C1 segment of cervical spinal cord (tissue), 14 donors: Measurements from ENCODE around the gene ALKBH3.

Source experiments
- DNase-seq, 14 donors: peaks; one replicate each; lab custom pipeline; 2025; lab: John Stamatoyannopoulos, UW

Gene ALKBH3

GRCh38 chr11:43922295-43922648, 41.6 kb downstream of the ALKBH3 start:
- no peak for DNase-seq

- peak in 1 of 14 donors; percentile 17 for DNase-seq
These were observed 42.2 kb downstream of the ALKBH3 start for GRCh38 chr11:43922744-43923405.

- peak in 9 of 14 donors; percentile 22 to 81 (median 44) for DNase-seq
These were observed 42.9 kb downstream of the ALKBH3 start for GRCh38 chr11:43923406-43924111.

- no peak for DNase-seq
These were observed 43.7 kb downstream of the ALKBH3 start for GRCh38 chr11:43924112-43924855.

- DNase-seq: no peak
These were observed 44.7 kb downstream of the ALKBH3 start for GRCh38 chr11:43925063-43925931.

- DNase-seq: no peak
These were observed 45.4 kb downstream of the ALKBH3 start for GRCh38 chr11:43925932-43926505.

- no peak for DNase-seq
These were observed 46.4 kb downstream of the ALKBH3 start for GRCh38 chr11:43927070-43927469.

GRCh38 chr11:43927925-43928707, 47.5 kb downstream of the ALKBH3 start:
- no peak for DNase-seq

GRCh38 chr11:43928721-43929120, 48.1 kb downstream of the ALKBH3 start:
- no peak for DNase-seq

GRCh38 chr11:43930868-43931716, 50.5 kb downstream of the ALKBH3 start:
- DNase-seq: no peak

GRCh38 chr11:43931717-43932039, 51.0 kb downstream of the ALKBH3 start:
- no peak for DNase-seq

GRCh38 chr11:43933226-43933607, 52.6 kb downstream of the ALKBH3 start:
- no peak for DNase-seq

- DNase-seq: peak in 1 of 14 donors; percentile 33
These were observed 53.2 kb downstream of the ALKBH3 start for GRCh38 chr11:43933608-43934551.

- DNase-seq: no peak
These were observed 54.2 kb downstream of the ALKBH3 start for GRCh38 chr11:43934601-43935423.

GRCh38 chr11:43935424-43935979, 54.9 kb downstream of the ALKBH3 start:
- DNase-seq: no peak

GRCh38 chr11:43936076-43936475, 55.4 kb downstream of the ALKBH3 start:
- DNase-seq: no peak
